Kidney (tissue), 14 donors: ENCODE measurements around the gene ATP2B1. TPM values are rescaled to one million over a fixed set of nuclear protein-coding genes. Genes with fewer than 3 reads are reported as not detected.
A peak's percentile ranks its signal among the peaks of the same experiment; 100 is the strongest.

Experiments
- DNase-seq, 5 donors: peaks; one replicate each; pipeline ENCODE4 v3.0.0-alpha.2; 2013 to 2020
- FAIRE-seq: peaks from 2 replicates; lab custom pipeline; 2012; peaks lifted over from hg19 to GRCh38; lab: Jason Lieb, UNC
- H3K27ac ChIP-seq, 2 donors: one replicate each; pipeline ENCODE4 v1.7.0; 2013; ENCODE audit warnings: low read depth in 2 of 2, low read length in 2 of 2, inconsistent platforms in 1 of 2
- H3K27me3 ChIP-seq: one replicate; pipeline ENCODE4 v1.7.1; 2013; ENCODE audit warnings: low read length, inconsistent platforms; ENCODE audit not compliant: control insufficient read depth, insufficient read depth
- H3K36me3 ChIP-seq, 3 donors: one replicate each; pipeline versions ENCODE4 v1.7.0 to v1.7.1; 2013; ENCODE audit warnings: low read length in 3 of 3, control low read depth in 1 of 3, inconsistent platforms in 1 of 3; ENCODE audit not compliant: insufficient read depth in 3 of 3, control insufficient read depth in 2 of 3
- H3K4me1 ChIP-seq, 3 donors: one replicate each; pipeline versions ENCODE4 v1.7.0 to v1.7.1; 2013; ENCODE audit warnings: low read length in 3 of 3, inconsistent platforms in 1 of 3, low read depth in 1 of 3; ENCODE audit not compliant: control insufficient read depth in 2 of 3, insufficient read depth in 2 of 3
- H3K4me3 ChIP-seq, 3 donors: one replicate each; pipeline versions ENCODE4 v1.7.0 to v1.8.1; 2013; ENCODE audit warnings: low read length in 3 of 3, control low read depth in 1 of 3, inconsistent platforms in 1 of 3
- H3K9ac ChIP-seq, 3 donors: one replicate each; pipeline versions ENCODE4 v1.7.0 to v1.7.1; 2013; ENCODE audit warnings: low read length in 3 of 3, control low read depth in 1 of 3, inconsistent platforms in 1 of 3
- H3K9me3 ChIP-seq, 3 donors: one replicate each; pipeline versions ENCODE4 v1.7.0 to v1.7.1; 2013; ENCODE audit warnings: low read length in 3 of 3, control low read depth in 1 of 3, inconsistent platforms in 1 of 3; ENCODE audit not compliant: control insufficient read depth in 2 of 3, insufficient read depth in 1 of 3
- intact Hi-C: fragments of 100-400 bp; cut with DNase I; formaldehyde crosslinking; loops from one replicate; pipeline ENCODE4 v1.11.1; 2022
- polyA plus RNA-seq: library from polyadenylated mRNA; stranded (reverse); fragments of 350-450 nt; fragmentation: Illumina TruSeq; extraction: RNeasy Lipid Tissue Mini Kit (QIAGEN cat#74804); gene quantifications from one replicate; pipeline ENCODE4 v1.2.3, GENCODE V29; 2014; ENCODE audit warnings: low read depth, low replicate concordance; ENCODE audit not compliant: insufficient read depth
- total RNA-seq: library from RNA; stranded (reverse); fragmentation: NEBNext Ultra II Directional; extraction: Animal tissue kit (Norgen Biotek cat#: 25700); gene quantifications from one replicate; pipeline ENCODE4 v1.2.1, GENCODE V29; 2021
- TF ChIP-seq, protein P1 (sequence below): IDR thresholded peaks from 3 replicates; pipeline ENCODE4 v1.5.1; 2012; ENCODE audit warnings: mild to moderate bottlenecking, moderate library complexity, borderline replicate concordance; ENCODE audit not compliant: insufficient read depth; ENCODE audit errors: extremely low read depth
- donor health status: control.
- donor health status: control.
- donor health status: control.
- donor health status: control.
- donor health status: control.
- donor health status: DM: yes; HTN: yes; CAD: no.
- donor health status: Normal renal cell carcinoma (clear cell type).

Gene ATP2B1
- total and polyA plus RNA-seq, 2 donors from 2014 or later = 6.3 to 53.4 TPM

DNA sequence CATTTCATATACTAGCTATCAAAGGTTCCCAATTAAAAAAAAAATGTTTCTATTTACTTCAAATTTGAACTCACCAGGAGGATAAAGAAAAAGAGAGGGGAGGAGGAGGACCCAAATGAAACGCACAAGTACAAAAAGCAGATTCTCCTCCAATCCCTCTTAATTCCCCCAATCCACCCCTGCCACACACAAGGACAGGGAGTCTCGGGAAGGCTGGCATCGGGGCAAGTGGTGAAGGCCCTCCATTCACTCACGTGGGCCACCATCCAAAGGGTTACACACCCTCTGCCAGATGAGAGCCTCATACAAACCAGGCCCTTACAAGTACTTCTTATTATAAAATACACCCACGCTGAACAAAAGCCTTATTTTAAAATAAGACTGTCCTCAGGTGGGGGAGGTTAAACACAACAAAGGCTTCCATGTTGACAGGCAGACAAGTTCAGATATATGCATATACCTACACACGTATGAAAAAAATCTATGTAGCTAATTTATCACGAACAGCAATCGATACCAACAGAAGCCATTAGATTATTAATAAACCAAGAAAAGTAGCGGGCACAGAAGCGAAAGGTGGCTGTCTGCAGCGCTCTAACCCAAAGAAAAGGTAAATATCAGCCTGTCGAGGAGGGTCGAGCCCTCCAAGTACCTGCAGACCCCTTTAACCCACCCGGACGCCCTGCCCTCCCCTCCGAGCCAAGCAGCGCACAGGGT is 1.5 kb downstream of the ATP2B1 start:
- peak overlapping the region; percentile 60 to 85 (median 78) for H3K4me3 ChIP-seq
- peak in 4 of 5 donors; percentile 29 to 67 (median 50) for DNase-seq
- peak overlapping the region; percentile 68 to 87 (median 71) for H3K9ac ChIP-seq
- H3K4me1 ChIP-seq = peaks cover 0 to 16% (median 0%) of the 10 kb centered on the region in 3 donors
- FAIRE-seq = no peak
- TF ChIP-seq, protein P1, sequence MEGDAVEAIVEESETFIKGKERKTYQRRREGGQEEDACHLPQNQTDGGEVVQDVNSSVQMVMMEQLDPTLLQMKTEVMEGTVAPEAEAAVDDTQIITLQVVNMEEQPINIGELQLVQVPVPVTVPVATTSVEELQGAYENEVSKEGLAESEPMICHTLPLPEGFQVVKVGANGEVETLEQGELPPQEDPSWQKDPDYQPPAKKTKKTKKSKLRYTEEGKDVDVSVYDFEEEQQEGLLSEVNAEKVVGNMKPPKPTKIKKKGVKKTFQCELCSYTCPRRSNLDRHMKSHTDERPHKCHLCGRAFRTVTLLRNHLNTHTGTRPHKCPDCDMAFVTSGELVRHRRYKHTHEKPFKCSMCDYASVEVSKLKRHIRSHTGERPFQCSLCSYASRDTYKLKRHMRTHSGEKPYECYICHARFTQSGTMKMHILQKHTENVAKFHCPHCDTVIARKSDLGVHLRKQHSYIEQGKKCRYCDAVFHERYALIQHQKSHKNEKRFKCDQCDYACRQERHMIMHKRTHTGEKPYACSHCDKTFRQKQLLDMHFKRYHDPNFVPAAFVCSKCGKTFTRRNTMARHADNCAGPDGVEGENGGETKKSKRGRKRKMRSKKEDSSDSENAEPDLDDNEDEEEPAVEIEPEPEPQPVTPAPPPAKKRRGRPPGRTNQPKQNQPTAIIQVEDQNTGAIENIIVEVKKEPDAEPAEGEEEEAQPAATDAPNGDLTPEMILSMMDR = no peak
- H3K9me3 ChIP-seq = no peaks in the 10 kb centered on the region
- H3K27me3 ChIP-seq = no peaks in the 10 kb centered on the region
- H3K36me3 ChIP-seq = no peaks in the 10 kb centered on the region
- intact Hi-C loops = no loop called here
- peak overlapping the region in 1 of 2 donors; percentile 34 for H3K27ac ChIP-seq

DNA sequence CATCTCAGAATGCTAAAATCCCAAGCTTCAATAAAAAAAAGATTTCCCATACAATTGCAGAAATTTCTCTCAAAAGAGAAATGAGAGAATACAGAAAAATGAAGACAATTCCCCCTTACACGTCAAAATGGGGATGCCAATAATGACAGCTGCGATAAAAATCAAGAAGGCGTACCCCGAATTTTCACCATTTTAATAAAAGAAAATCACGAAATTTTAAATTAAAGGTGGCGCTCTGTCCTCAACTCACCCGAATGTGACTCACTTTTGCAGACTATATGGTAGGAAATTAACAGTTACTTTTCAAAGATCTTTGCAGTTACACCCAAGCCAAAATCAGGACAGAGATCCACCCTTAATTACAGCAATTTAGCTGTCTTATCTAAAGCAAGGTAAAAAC is 2.1 kb downstream of the ATP2B1 start:
- H3K27ac ChIP-seq = no peak overlapping the region
- TF ChIP-seq, protein P1 = no peak
- H3K4me3 ChIP-seq = peak overlapping the region in 2 of 3 donors; percentile 78 to 85
- no peaks in the 10 kb centered on the region for H3K27me3 ChIP-seq
- DNase-seq (no peak), FAIRE-seq (no peak)
- intact Hi-C loops = no loop called here
- no peaks in the 10 kb centered on the region for H3K9me3 ChIP-seq
- peaks cover 0 to 16% (median 4%) of the 10 kb centered on the region in 3 donors for H3K4me1 ChIP-seq
- peak overlapping the region in 2 of 3 donors; percentile 68 to 87 for H3K9ac ChIP-seq
- no peaks in the 10 kb centered on the region for H3K36me3 ChIP-seq

DNA sequence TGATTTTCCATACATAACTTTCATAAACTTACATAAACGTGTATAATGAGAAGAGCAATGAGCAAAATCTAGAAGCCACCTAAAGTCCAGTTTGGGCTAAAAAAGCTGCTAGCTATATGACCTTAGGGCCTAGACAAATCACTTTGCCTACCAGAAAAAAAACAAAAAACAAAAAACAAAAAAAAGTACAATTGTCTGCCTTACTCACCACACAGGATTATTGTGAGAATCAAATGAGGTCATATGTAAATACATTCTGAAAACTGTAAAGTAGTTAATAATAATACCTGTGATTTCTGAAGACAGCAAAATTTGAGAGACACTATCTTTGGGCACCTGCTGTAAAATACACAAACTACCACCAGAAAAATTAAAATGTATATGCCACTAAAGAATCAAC is 4.2 kb downstream of the ATP2B1 start:
- H3K4me3 ChIP-seq = no peak overlapping the region
- peaks cover 0 to 16% (median 4%) of the 10 kb centered on the region in 3 donors for H3K4me1 ChIP-seq
- no peaks in the 10 kb centered on the region for H3K36me3 ChIP-seq
- H3K27ac ChIP-seq = no peak overlapping the region
- H3K27me3 ChIP-seq = no peaks in the 10 kb centered on the region
- H3K9me3 ChIP-seq = no peaks in the 10 kb centered on the region
- no peak overlapping the region for H3K9ac ChIP-seq
- DNase-seq (no peak), FAIRE-seq (no peak)
- intact Hi-C loops = no loop called here
- TF ChIP-seq, protein P1 = no peak
